ENCODE data around the gene FXYD1.
"Not testable (repeated sequence)": the region's sequence is repeated elsewhere in the genome, so short reads cannot be mapped to it uniquely, and the experiment has no call there.

Gene FXYD1

GRCh38 chr19:35125749-35126623, 12.6 kb upstream of the FXYD1 start:
- no peak for FAIRE-seq
- TF ChIP-seq POLR2A (IDR thresholded peaks at IDR 0.05; ENCODE audit: low read depth, low read length) = no peak
- no peak for DNase-seq (ENCODE audit: insufficient read length, low spot score)

- no peak for TF ChIP-seq POLR2A (IDR thresholded peaks at IDR 0.05; ENCODE audit: low read depth, low read length)
These were observed 12.0 kb upstream of the FXYD1 start for GRCh38 chr19:35126624-35126959.

GRCh38 chr19:35127871-35128270, 10.8 kb upstream of the FXYD1 start:
- no peak for TF ChIP-seq POLR2A (IDR thresholded peaks at IDR 0.05; ENCODE audit: low read depth, low read length)
- FAIRE-seq = no peak
- no peak for DNase-seq (ENCODE audit: insufficient read length, low spot score)

More at GRCh38 chr19:35126624-35126959, 12.0 kb upstream of the FXYD1 start:
- DNase-seq (ENCODE audit: insufficient read length, low spot score) (no peak), FAIRE-seq (no peak)

- TF ChIP-seq POLR2A (IDR thresholded peaks at IDR 0.05; ENCODE audit: low read depth, low read length) = no peak
- no peak for DNase-seq (ENCODE audit: insufficient read length, low spot score)
- no peak for FAIRE-seq
These were observed 10.1 kb upstream of the FXYD1 start for GRCh38 chr19:35128398-35129057.

GRCh38 chr19:35129724-35130274, 8.8 kb upstream of the FXYD1 start:
- FAIRE-seq; DNase-seq (ENCODE audit: insufficient read length, low spot score): not testable (repeated sequence)

- TF ChIP-seq POLR2A (IDR thresholded peaks at IDR 0.05; ENCODE audit: low read depth, low read length) = no peak
- DNase-seq (ENCODE audit: insufficient read length, low spot score) (no peak), FAIRE-seq (no peak)
These were observed 7.6 kb upstream of the FXYD1 start for GRCh38 chr19:35130761-35131720.

- FAIRE-seq (no peak), DNase-seq (ENCODE audit: insufficient read length, low spot score) (no peak)
- TF ChIP-seq POLR2A (IDR thresholded peaks at IDR 0.05; ENCODE audit: low read depth, low read length) = no peak
These were observed 6.4 kb upstream of the FXYD1 start for GRCh38 chr19:35132254-35132653.

GRCh38 chr19:35133826-35134225, 4.8 kb upstream of the FXYD1 start:
- no peak for TF ChIP-seq POLR2A (IDR thresholded peaks at IDR 0.05; ENCODE audit: low read depth, low read length)
- FAIRE-seq = no peak

GRCh38 chr19:35134601-35135242, 3.9 kb upstream of the FXYD1 start, which contains the start of gene LGI4:
TSS of gene LGI4 (minus strand) at chr19:35135059. CDS start at chr19:35134680, 379 bp downstream.
- no peak for FAIRE-seq
- no peak for DNase-seq (ENCODE audit: insufficient read length, low spot score)
- TF ChIP-seq POLR2A (IDR thresholded peaks at IDR 0.05; ENCODE audit: low read depth, low read length) = no peak

More at GRCh38 chr19:35133826-35134225, 4.8 kb upstream of the FXYD1 start:
- DNase-seq (ENCODE audit: insufficient read length, low spot score) = no peak

- FAIRE-seq (no peak), DNase-seq (ENCODE audit: insufficient read length, low spot score) (peak; percentile 95)
- no peak for TF ChIP-seq POLR2A (IDR thresholded peaks at IDR 0.05; ENCODE audit: low read depth, low read length)
These were observed 3.2 kb upstream of the FXYD1 start for GRCh38 chr19:35135389-35135909.

GRCh38 chr19:35136231-35136630, 2.4 kb upstream of the FXYD1 start:
- DNase-seq (ENCODE audit: insufficient read length, low spot score) (no peak), FAIRE-seq (no peak)
- TF ChIP-seq POLR2A (IDR thresholded peaks at IDR 0.05; ENCODE audit: low read depth, low read length) = no peak

- no peak for TF ChIP-seq POLR2A (IDR thresholded peaks at IDR 0.05; ENCODE audit: low read depth, low read length)
- no peak for FAIRE-seq
- DNase-seq (ENCODE audit: insufficient read length, low spot score) = no peak
These were observed 1.5 kb upstream of the FXYD1 start for GRCh38 chr19:35136977-35137702.

All from H54 (cell line).